Medulla oblongata (tissue), 1 donor: ENCODE data around the gene PSD.

Experiments used
- DNase-seq: peaks from one replicate; pipeline ENCODE4 v3.0.0-alpha.2; 2015; ENCODE audit errors: extremely low spot score

PSD gene

GRCh38 chr10:102438374-102438773 lies 19.8 kb upstream of the PSD start:
- no peak for DNase-seq

GRCh38 chr10:102437515-102437914 lies 18.9 kb upstream of the PSD start:
- no peak for DNase-seq

DNA sequence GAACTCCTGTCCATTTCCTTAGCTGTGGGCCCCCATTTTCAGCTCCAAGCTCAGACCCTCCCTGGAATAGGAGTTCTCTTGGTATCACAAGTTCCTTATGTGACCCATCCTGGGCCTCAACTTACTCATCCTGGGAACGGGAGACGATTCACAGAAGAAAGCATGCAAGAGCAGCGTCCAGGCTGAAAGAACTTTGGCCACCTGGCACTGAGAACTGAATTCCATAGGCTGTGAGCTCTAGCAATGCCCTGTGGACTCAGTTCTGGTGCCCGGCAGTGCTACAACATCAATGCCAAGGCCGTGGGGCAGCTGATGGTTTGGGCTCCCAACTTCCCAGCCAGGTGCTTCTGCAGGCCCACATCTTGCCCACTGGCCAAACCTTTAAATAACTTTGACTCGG lies 17.7 kb upstream of the PSD start:
- DNase-seq: no peak

- DNase-seq: no peak
Observed at GRCh38 chr10:102435529-102436233, 17.1 kb upstream of the PSD start.

DNA sequence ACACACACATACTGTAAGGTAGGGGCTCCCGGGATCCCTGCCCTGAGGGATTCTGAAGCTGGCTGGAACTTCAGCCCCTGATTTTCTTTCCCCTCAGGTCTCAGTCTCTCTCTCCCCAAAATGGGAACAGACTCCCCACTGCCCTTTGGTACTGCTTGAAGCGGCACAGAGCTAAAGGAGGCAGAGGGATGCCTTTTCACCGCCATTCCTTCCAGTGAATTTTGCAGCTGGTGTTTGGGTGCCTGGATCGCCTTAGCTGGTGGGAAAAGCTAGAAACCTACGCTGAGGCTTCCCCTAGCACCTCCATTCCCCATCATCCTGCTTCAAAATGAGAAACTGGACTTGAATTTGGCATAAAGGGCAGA lies 16.5 kb upstream of the PSD start:
- no peak for DNase-seq

DNA sequence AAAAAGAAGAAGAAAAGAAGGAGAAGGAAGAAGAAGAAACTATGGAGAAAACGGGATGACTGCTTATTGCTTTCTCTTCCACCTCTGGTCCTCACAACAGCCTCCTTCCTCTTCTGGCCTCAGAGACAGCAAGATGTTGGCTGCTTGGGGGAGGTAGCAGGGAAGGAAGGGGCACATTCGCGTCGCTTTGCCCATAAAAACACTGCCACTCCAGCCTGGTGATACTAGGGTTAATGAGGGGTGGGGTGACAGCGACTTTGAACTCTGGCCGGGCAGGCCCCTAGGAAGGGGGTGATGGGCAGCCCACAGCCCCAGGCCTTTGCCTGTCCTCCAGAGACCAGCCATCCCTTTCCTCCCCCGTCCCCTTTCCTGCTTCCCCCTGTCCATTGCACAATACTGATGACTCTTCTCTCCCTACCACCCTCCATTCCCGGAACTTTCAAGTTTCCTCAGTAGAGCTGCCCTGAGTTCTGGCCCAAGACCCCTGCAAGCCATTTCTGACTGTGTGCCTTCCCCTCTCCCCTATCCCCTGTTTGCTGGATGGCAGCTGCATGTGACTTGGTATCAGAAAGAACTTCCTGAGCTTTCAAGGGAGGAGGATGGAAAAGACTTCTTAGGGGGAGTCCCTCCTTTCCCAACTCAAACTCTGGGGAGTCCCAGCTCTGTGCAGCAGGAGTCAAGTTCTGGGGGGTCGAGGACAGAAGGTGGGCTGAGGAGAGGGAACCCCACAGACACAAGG lies 16.0 kb upstream of the PSD start:
- no peak for DNase-seq

DNA sequence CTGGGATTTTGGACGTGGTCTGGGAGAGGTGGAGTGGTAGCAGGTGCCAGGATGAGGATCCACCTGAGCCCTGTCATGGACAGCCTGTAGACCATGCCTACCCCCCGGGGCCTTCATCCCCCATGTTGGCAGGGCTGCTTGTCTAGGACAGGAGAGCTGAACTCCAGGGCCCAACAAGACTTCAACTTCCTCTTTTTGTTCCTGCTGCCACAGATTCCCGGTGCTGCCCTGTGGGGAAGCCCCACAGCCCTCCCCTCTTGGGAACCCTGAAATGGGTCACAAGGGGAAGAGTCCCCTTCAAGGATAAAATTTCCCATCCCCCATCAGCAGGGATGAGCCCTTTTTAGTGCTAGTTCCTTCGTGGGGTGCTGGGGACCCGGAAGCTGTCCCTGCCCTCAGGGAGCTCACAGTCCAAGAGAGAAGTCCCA lies 15.0 kb upstream of the PSD start:
- DNase-seq: no peak

DNA sequence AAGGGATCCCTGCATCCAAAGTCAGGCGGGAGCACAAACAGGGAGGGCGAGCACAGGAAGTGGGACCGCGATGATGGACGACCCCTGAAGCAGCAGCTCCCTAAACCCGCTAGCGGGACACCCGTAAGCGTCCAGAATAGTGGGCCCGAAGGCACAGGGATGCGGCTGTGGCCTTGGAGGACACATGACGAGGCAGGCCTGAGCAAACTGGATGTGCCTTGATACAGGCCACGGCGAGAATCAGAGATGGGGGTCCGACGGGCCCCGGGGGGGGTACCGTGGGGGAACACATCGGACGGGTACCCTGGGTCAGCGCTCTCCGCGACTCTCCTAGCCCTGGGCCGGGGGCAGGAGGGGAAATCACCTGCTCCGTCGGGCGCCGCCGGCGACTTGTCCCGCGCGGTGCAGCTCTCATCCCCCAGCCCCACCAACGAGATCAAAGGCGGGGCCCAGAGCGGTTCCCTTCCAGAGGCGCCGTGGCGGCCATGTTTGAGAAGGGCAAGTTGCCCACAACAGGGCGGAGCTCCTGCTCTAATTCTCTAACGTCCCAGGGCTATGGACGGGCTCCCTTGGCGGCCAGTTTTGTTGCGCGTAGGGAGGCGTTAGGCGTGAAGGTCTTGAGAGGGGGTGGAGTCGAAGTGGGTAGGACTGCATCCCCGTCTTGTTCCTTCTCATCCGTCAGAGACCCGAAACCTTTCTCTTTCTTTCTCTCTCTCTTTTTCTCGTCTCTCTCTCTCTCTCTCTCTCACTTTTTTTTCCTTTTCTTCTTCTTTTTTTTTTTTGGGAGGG lies 13.8 kb upstream of the PSD start, which contains the start of gene CUEDC2:
Gene CUEDC2, minus strand, starts transcription at position 413 of the 789 bp plus-strand sequence. CDS start 7,386 bp downstream, outside the sequence.
- DNase-seq: peak; percentile 98

- DNase-seq: no peak
Observed at GRCh38 chr10:102431452-102432124, 13.0 kb upstream of the PSD start.

- no peak for DNase-seq
Observed at GRCh38 chr10:102429468-102429867, 10.9 kb upstream of the PSD start.

GRCh38 chr10:102426803-102427287 lies 8.3 kb upstream of the PSD start:
- no peak for DNase-seq

GRCh38 chr10:102425444-102425843 lies 6.9 kb upstream of the PSD start:
- DNase-seq: no peak

DNA sequence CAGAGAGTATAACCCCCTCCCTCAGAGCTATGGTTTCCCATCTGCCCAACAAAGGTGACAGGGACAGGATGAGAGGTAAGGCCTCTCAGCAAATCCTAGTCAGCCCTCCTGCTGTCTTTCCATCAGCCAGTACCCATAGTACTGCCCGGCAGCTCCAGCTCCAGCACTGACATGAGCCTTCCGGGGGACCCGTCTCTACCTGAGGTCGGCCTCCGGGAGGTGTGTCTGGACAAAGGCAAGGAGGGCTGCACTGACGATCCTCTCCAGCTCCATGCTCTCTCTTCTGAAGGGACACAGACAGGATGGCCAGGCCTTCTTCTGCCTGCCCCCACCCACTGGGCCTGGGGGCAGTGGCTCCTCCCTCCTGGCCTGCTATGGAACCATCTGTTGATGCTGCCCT lies 6.3 kb upstream of the PSD start:
- DNase-seq: no peak

GRCh38 chr10:102424145-102424544 lies 5.6 kb upstream of the PSD start:
- DNase-seq: no peak

DNA sequence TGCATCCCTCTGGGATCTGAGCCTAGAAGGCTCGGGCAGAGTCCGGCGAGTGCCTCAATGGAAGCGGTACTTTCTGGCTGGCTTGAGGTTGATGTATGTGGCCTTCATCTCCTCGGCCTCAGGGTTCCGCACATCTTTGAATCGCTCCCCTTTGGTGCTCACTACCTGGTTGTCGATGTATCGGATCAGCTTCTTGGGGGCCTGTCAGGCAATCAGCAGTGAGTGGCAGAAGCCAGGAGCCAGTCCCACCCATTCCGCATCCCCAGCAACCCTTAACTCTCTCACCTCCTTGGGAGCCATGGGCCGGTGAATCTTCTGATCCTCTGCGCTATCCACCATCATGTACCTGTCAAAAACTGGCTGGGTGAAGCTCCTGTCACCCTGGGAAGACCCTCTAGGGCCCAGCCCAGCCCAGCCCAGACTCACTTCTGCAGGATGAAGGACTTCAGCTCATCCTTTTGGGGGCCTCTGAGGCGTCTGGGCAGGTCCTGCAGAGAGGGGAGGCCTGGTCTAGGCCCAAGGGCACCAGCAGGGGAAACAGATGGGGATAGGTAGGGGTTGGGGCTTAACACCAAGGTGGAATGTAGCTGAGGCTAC lies 4.9 kb upstream of the PSD start:
- no peak for DNase-seq

GRCh38 chr10:102422545-102423129 lies 4.1 kb upstream of the PSD start:
- peak; percentile 76 for DNase-seq

- DNase-seq: no peak
Observed at GRCh38 chr10:102421757-102422512, 3.4 kb upstream of the PSD start.

DNA sequence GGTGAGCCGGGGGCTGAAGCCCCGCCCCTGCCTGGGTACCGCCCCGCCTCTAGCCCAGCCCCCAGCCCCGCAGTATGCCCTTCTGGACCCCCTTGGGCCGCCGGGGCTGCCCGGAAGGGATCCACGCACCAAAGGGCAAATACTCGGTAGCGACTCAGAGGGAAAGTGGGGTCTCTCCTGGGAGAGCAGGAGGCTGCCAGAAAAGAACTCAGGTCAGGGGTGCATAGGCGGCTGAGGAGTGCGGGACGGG lies 2.8 kb upstream of the PSD start:
- DNase-seq: no peak

- peak; percentile 98 for DNase-seq
Observed at GRCh38 chr10:102420714-102421506, 2.3 kb upstream of the PSD start, which contains the start of gene FBXL15. FBXL15 (plus strand) TSS chr10:102420836; CDS start chr10:102421130, 294 bp downstream.
